T1000 (cell line): ENCODE measurements around the gene DCN.

ENCODE experiments used
- DNase-seq: peaks from one replicate; lab custom pipeline; 2025; ENCODE audit warnings: mixed read lengths; lab: John Stamatoyannopoulos, UW

Gene DCN

GRCh38 chr12:91100906-91101305, 81.7 kb downstream of the DCN start:
- no peak for DNase-seq

GRCh38 chr12:91099836-91100235, 82.8 kb downstream of the DCN start:
- DNase-seq = no peak

- no peak for DNase-seq
These were observed 83.3 kb downstream of the DCN start for GRCh38 chr12:91099341-91099740.

- DNase-seq = peak; percentile 91
These were observed 83.7 kb downstream of the DCN start for GRCh38 chr12:91098941-91099340.

GRCh38 chr12:91098461-91098860, 84.2 kb downstream of the DCN start:
- no peak for DNase-seq

- no peak for DNase-seq
These were observed 87.7 kb downstream of the DCN start for GRCh38 chr12:91094957-91095356.

- DNase-seq = no peak
These were observed 88.5 kb downstream of the DCN start for GRCh38 chr12:91094032-91094662.

- DNase-seq = no peak
These were observed 89.3 kb downstream of the DCN start for GRCh38 chr12:91093341-91093740.

- DNase-seq = peak; percentile 83
These were observed 90.5 kb downstream of the DCN start for GRCh38 chr12:91091916-91092715.
